HEK293 (cell line): Measurements from ENCODE around the gene TBCE.

Experiments
- GFI1B ChIP-seq: fragments of 450-650 bp; formaldehyde crosslinking; IDR thresholded peaks from 2 replicates; pipeline ENCODE4 v1.5.1; 2016; ENCODE audit warnings: missing biosample characterization, missing genetic modification characterization
- HOXC10 ChIP-seq: sonication (generic); formaldehyde crosslinking; IDR thresholded peaks from 2 replicates; pipeline ENCODE4 v1.8.1; 2023; ENCODE audit warnings: mild to moderate bottlenecking, missing genetic modification reagents
- HOXD13 ChIP-seq: sonication (generic); formaldehyde crosslinking; IDR thresholded peaks from 2 replicates; pipeline ENCODE4 v1.8.0; 2022; ENCODE audit warnings: missing genetic modification reagents, borderline replicate concordance
- KLF10 ChIP-seq: fragments of 450-650 bp; IDR thresholded peaks from 2 replicates; pipeline ENCODE4 v1.5.1; 2018; ENCODE audit warnings: missing biosample characterization, mild to moderate bottlenecking, missing genetic modification characterization
- KLF17 ChIP-seq: fragments of 450-650 bp; formaldehyde crosslinking; IDR thresholded peaks from 2 replicates; pipeline ENCODE4 v1.5.1; 2016; ENCODE audit warnings: missing biosample characterization, missing genetic modification characterization
- REST ChIP-seq: fragments of 450-650 bp; formaldehyde crosslinking; IDR thresholded peaks from 2 replicates; pipeline ENCODE4 v1.5.1; 2016; ENCODE audit warnings: missing biosample characterization, missing genetic modification characterization
- TRIM28 ChIP-seq: IDR thresholded peaks from 2 replicates; pipeline ENCODE4 v1.6.1; 2011; ENCODE audit warnings: low read length, control low read depth, borderline replicate concordance
- ZBTB17 ChIP-seq: fragments of 450-650 bp; formaldehyde crosslinking; IDR thresholded peaks from 2 replicates; pipeline ENCODE4 v1.5.1; 2016; ENCODE audit warnings: missing biosample characterization, missing genetic modification characterization
- ZBTB20 ChIP-seq: fragments of 450-650 bp; formaldehyde crosslinking; IDR thresholded peaks from 2 replicates; pipeline ENCODE4 v1.5.1; 2016; ENCODE audit warnings: missing biosample characterization, missing genetic modification characterization
- ZBTB21 ChIP-seq: fragments of 450-650 bp; formaldehyde crosslinking; IDR thresholded peaks from 2 replicates; pipeline ENCODE4 v1.5.1; 2017; ENCODE audit warnings: missing biosample characterization, missing genetic modification characterization
- ZBTB6 ChIP-seq: fragments of 450-650 bp; formaldehyde crosslinking; IDR thresholded peaks from 2 replicates; pipeline ENCODE4 v1.5.1; 2017; ENCODE audit warnings: missing biosample characterization, missing genetic modification characterization
- ZBTB7A ChIP-seq: fragments of 450-650 bp; formaldehyde crosslinking; IDR thresholded peaks from 2 replicates; pipeline ENCODE4 v1.5.1; 2016; ENCODE audit warnings: low read depth, missing biosample characterization, missing genetic modification characterization
- ZFHX2 ChIP-seq: fragments of 450-650 bp; formaldehyde crosslinking; conservative IDR thresholded peaks from 2 replicates; pipeline ENCODE4 v1.5.1; 2016; ENCODE audit warnings: missing biosample characterization, missing genetic modification characterization
- ZFP37 ChIP-seq: fragments of 450-650 bp; formaldehyde crosslinking; IDR thresholded peaks from 2 replicates; pipeline ENCODE4 v1.5.1; 2016; ENCODE audit warnings: missing biosample characterization, missing genetic modification characterization
- ZNF112 ChIP-seq: fragments of 450-650 bp; formaldehyde crosslinking; IDR thresholded peaks from 2 replicates; pipeline ENCODE4 v1.5.0; 2017; ENCODE audit warnings: missing biosample characterization, missing genetic modification characterization
- ZNF114 ChIP-seq: fragments of 450-650 bp; formaldehyde crosslinking; IDR thresholded peaks from 2 replicates; pipeline ENCODE4 v1.5.0; 2017; ENCODE audit warnings: missing biosample characterization, missing genetic modification characterization
- ZNF138 ChIP-seq: fragments of 450-650 bp; formaldehyde crosslinking; IDR thresholded peaks from 2 replicates; pipeline ENCODE4 v1.5.1; 2016; ENCODE audit warnings: missing biosample characterization, missing genetic modification characterization, borderline replicate concordance
- ZNF184 ChIP-seq: fragments of 450-650 bp; IDR thresholded peaks from 2 replicates; pipeline ENCODE4 v1.5.1; 2018; ENCODE audit warnings: missing biosample characterization, mild to moderate bottlenecking, missing genetic modification characterization
- ZNF19 ChIP-seq: fragments of 450-650 bp; formaldehyde crosslinking; IDR thresholded peaks from 2 replicates; pipeline ENCODE4; 2016; ENCODE audit warnings: missing biosample characterization, missing genetic modification characterization, low read depth
- ZNF214 ChIP-seq: fragments of 450-650 bp; formaldehyde crosslinking; IDR thresholded peaks from 2 replicates; pipeline ENCODE4 v1.5.1; 2017; ENCODE audit warnings: missing biosample characterization, mild to moderate bottlenecking, missing genetic modification characterization, borderline replicate concordance
- ZNF292 ChIP-seq: fragments of 450-650 bp; formaldehyde crosslinking; IDR thresholded peaks from 2 replicates; pipeline ENCODE4 v1.5.1; 2016; ENCODE audit warnings: low read depth, missing biosample characterization, missing genetic modification characterization, borderline replicate concordance
- ZNF366 ChIP-seq: fragments of 450-650 bp; formaldehyde crosslinking; conservative IDR thresholded peaks from 2 replicates; pipeline ENCODE4 v1.5.1; 2016; ENCODE audit warnings: missing biosample characterization, missing genetic modification characterization
- ZNF426 ChIP-seq: fragments of 450-650 bp; formaldehyde crosslinking; IDR thresholded peaks from 2 replicates; pipeline ENCODE4 v1.5.1; 2017; ENCODE audit warnings: missing biosample characterization, missing genetic modification characterization, mild to moderate bottlenecking, inconsistent platforms, moderate library complexity
- ZNF473 ChIP-seq: fragments of 450-650 bp; formaldehyde crosslinking; IDR thresholded peaks from 2 replicates; pipeline ENCODE4 v1.5.1; 2017; ENCODE audit warnings: missing biosample characterization, missing genetic modification characterization
- ZNF501 ChIP-seq: fragments of 450-650 bp; formaldehyde crosslinking; IDR thresholded peaks from 2 replicates; pipeline ENCODE4 v1.5.1; 2016; ENCODE audit warnings: missing biosample characterization, missing genetic modification characterization
- ZNF514 ChIP-seq: fragments of 450-650 bp; formaldehyde crosslinking; IDR thresholded peaks from 2 replicates; pipeline ENCODE4 v1.5.1; 2016; ENCODE audit warnings: missing biosample characterization, missing genetic modification characterization
- ZNF555 ChIP-seq: fragments of 450-650 bp; formaldehyde crosslinking; conservative IDR thresholded peaks from 2 replicates; pipeline ENCODE4 v1.5.1; 2017; ENCODE audit warnings: missing biosample characterization, mild to moderate bottlenecking, missing genetic modification characterization, inconsistent platforms
- ZNF623 ChIP-seq: fragments of 450-650 bp; formaldehyde crosslinking; IDR thresholded peaks from 2 replicates; pipeline ENCODE4 v1.5.1; 2016; ENCODE audit warnings: missing biosample characterization, missing genetic modification characterization
- ZNF639 ChIP-seq: fragments of 450-650 bp; formaldehyde crosslinking; IDR thresholded peaks from 2 replicates; pipeline ENCODE4 v1.5.1; 2016; ENCODE audit warnings: missing biosample characterization, missing genetic modification characterization
- ZNF645 ChIP-seq: fragments of 450-650 bp; formaldehyde crosslinking; IDR thresholded peaks from 2 replicates; pipeline ENCODE4; 2016; ENCODE audit warnings: missing biosample characterization, missing genetic modification characterization
- ZNF654 ChIP-seq: fragments of 450-650 bp; formaldehyde crosslinking; IDR thresholded peaks from 2 replicates; pipeline ENCODE4 v1.5.1; 2016; ENCODE audit warnings: low read depth, missing biosample characterization, missing genetic modification characterization
- ZNF777 ChIP-seq: fragments of 450-650 bp; formaldehyde crosslinking; IDR thresholded peaks from 2 replicates; pipeline ENCODE4 v1.5.1; 2017; ENCODE audit warnings: missing biosample characterization, missing genetic modification characterization, borderline replicate concordance
- ZSCAN30 ChIP-seq: fragments of 450-650 bp; IDR thresholded peaks from 2 replicates; pipeline ENCODE4 v1.5.1; 2018; ENCODE audit warnings: missing biosample characterization, mild to moderate bottlenecking, missing genetic modification characterization, moderate library complexity

The TBCE gene

GRCh38 chr1:235367000-235367908, at the start of gene TBCE (continued):
- TF ChIP-seq ZNF654 (tag by site-specific recombination) (no peak), REST (peak; percentile 22; the same call in 1 of the 2 replicates), ZBTB21 (tag by site-specific recombination) (peak; percentile 21), ZFHX2 (no peak), ZBTB6 (tag by site-specific recombination) (no peak), ZBTB17 (peak; percentile 100), ZNF138 (tag by site-specific recombination) (no peak), ZNF214 (tag by site-specific recombination) (no peak), ZNF501 (tag by site-specific recombination) (peak; percentile 91), ZNF184 (tag by site-specific recombination) (peak; percentile 62), ZNF623 (tag by site-specific recombination) (no peak), ZNF514 (tag by site-specific recombination) (no peak), ZBTB20 (0 out of 2 replicates have a peak, but pooled peaks have one; percentile 26), HOXD13 (CRISPR knock-in tag) (no peak), ZNF639 (tag by site-specific recombination) (peak; percentile 7; the same call in 1 of the 2 replicates), ZNF112 (tag by site-specific recombination) (no peak), ZNF555 (no peak), ZNF645 (no peak), KLF17 (tag by site-specific recombination) (peak; percentile 65; the same call in 1 of the 2 replicates), ZFP37 (tag by site-specific recombination) (0 out of 2 replicates have a peak, but pooled peaks have one; percentile 54), ZNF426 (tag by site-specific recombination) (no peak), ZNF19 (tag by site-specific recombination) (no peak), TRIM28 (no peak), GFI1B (tag by site-specific recombination) (no peak; the same call in 1 of the 2 replicates), ZNF366 (no peak), ZNF292 (tag by site-specific recombination) (no peak), ZNF114 (tag by site-specific recombination) (no peak), ZNF777 (tag by site-specific recombination) (no peak), HOXC10 (no peak), ZBTB7A (tag by site-specific recombination) (peak; percentile 4; the same call in 1 of the 2 replicates), ZNF473 (tag by site-specific recombination) (no peak), KLF10 (tag by site-specific recombination) (no peak), ZSCAN30 (tag by site-specific recombination) (no peak; the same call in none of the 2 replicates)
